PC-3 (cell line): ENCODE results near the gene UBAC1. TPM values are rescaled to one million over a fixed set of nuclear protein-coding genes. Genes with fewer than 3 reads are reported as not detected.

Experiments used
- ATAC-seq: fragments of 200-7000 bp; cut with Tn5 transposase; 2 replicates; pipeline ENCODE4 v1.9.1; 2020; ENCODE audit warnings: mild to moderate bottlenecking, moderate library complexity
- BruUV-seq: library from RNA; stranded (reverse); fragments of 400-500 nt; replicated peaks from 2 replicates; lab custom pipeline; 2021; lab: Mats Ljungman, UMichigan
- CTCF ChIA-PET: fragments of 300-600 bp; sonication (Branson Sonifier 250); formaldehyde crosslinking; loops from one replicate; lab custom pipeline; 2022; ENCODE audit warnings: antibody characterized with exemption; lab: Charles Lee
- POLR2A ChIA-PET: fragments of 300-600 bp; sonication (Branson Sonifier 250); formaldehyde crosslinking; loops from one replicate; lab custom pipeline; 2022; ENCODE audit warnings: antibody characterized with exemption; ENCODE audit not compliant: unreplicated experiment; lab: Charles Lee
- DNase-seq: peaks from one replicate; pipeline ENCODE4 v3.0.0-alpha.2; 2015
- H2AFZ ChIP-seq: fragments of 300-600 bp; sonication (generic); 2 replicates; pipeline ENCODE4 v1.6.0; 2016; ENCODE audit warnings: antibody characterized with exemption, low read length
- H3F3A ChIP-seq: fragments of 300-600 bp; sonication (generic); one replicate; pipeline ENCODE4 v1.6.0; 2017; ENCODE audit warnings: antibody characterized with exemption, low read length, control low read depth, mild to moderate bottlenecking; ENCODE audit not compliant: unreplicated experiment
- H3K27ac ChIP-seq: fragments of 300-600 bp; sonication (generic); 2 replicates; pipeline ENCODE4 v1.5.1; 2016; ENCODE audit warnings: mild to moderate bottlenecking, low read length
- H3K27me3 ChIP-seq: fragments of 300-600 bp; sonication (generic); 2 replicates; pipeline ENCODE4 v1.6.1; 2016; ENCODE audit warnings: low read length, mixed read lengths
- H3K36me3 ChIP-seq: fragments of 300-600 bp; sonication (generic); 2 replicates; pipeline ENCODE4 v1.6.1; 2016; ENCODE audit warnings: low read depth, mixed run types, low read length, mixed read lengths
- H3K4me1 ChIP-seq: fragments of 300-600 bp; sonication (generic); 2 replicates; pipeline ENCODE4 v1.5.1; 2016; ENCODE audit warnings: low read length; ENCODE audit not compliant: insufficient read depth
- H3K4me2 ChIP-seq: fragments of 300-600 bp; sonication (generic); 2 replicates; pipeline ENCODE4 v1.6.0; 2016; ENCODE audit warnings: low read length
- H3K4me3 ChIP-seq: fragments of 300-600 bp; sonication (generic); 2 replicates; pipeline ENCODE4 v1.5.1; 2016; ENCODE audit warnings: mild to moderate bottlenecking, low read length, mixed read lengths
- H3K79me2 ChIP-seq: fragments of 300-600 bp; sonication (generic); 2 replicates; pipeline ENCODE4 v1.6.1; 2017; ENCODE audit warnings: low read length, mixed read lengths
- H3K9ac ChIP-seq: fragments of 300-600 bp; sonication (generic); 2 replicates; pipeline ENCODE4 v1.6.0; 2016; ENCODE audit warnings: mild to moderate bottlenecking, low read length
- H3K9me2 ChIP-seq: fragments of 300-600 bp; sonication (generic); replicated peaks from 2 replicates; pipeline ENCODE4 v1.6.1; 2016; ENCODE audit warnings: mixed run types, low read length, mixed read lengths
- H3K9me3 ChIP-seq: fragments of 300-600 bp; sonication (generic); 2 replicates; pipeline ENCODE4 v1.6.1; 2016; ENCODE audit warnings: low read length, mixed read lengths
- H4K20me1 ChIP-seq: fragments of 300-600 bp; sonication (generic); 2 replicates; pipeline ENCODE4 v1.6.1; 2016; ENCODE audit warnings: low read length, mixed read lengths
- EZH2 ChIP-seq: fragments of 300-600 bp; sonication (generic); IDR thresholded peaks from one replicate; pipeline ENCODE4 v1.6.1; 2017; ENCODE audit warnings: antibody characterized with exemption, mild to moderate bottlenecking, low read length; ENCODE audit not compliant: unreplicated experiment
- EZH2phosphoT487 ChIP-seq: fragments of 300-600 bp; sonication (generic); IDR thresholded peaks from 2 replicates; pipeline ENCODE4 v1.6.1; 2018; ENCODE audit warnings: mild to moderate bottlenecking, antibody characterized with exemption, low read length, borderline replicate concordance
- intact Hi-C: fragments of 100-400 bp; cut with micrococcal nuclease; formaldehyde crosslinking; loops from 2 replicates; pipeline ENCODE4 v1.9.0; 2023
- total RNA-seq: library from RNA; depleted of rRNA; stranded (reverse); fragments of >200 nt; gene quantifications from 2 replicates; pipeline ENCODE4 v1.2.3, GENCODE V29; 2014
- TF ChIP-seq, protein P1 (sequence below): fragments of 300-600 bp; sonication (generic); conservative IDR thresholded peaks from 2 replicates; pipeline ENCODE4 v1.5.1; 2017; ENCODE audit warnings: antibody characterized with exemption, low read depth, mild to moderate bottlenecking, low read length

The UBAC1 gene
- total RNA-seq, 1 experiment from 2014 or later, result 77.3 TPM

DNA sequence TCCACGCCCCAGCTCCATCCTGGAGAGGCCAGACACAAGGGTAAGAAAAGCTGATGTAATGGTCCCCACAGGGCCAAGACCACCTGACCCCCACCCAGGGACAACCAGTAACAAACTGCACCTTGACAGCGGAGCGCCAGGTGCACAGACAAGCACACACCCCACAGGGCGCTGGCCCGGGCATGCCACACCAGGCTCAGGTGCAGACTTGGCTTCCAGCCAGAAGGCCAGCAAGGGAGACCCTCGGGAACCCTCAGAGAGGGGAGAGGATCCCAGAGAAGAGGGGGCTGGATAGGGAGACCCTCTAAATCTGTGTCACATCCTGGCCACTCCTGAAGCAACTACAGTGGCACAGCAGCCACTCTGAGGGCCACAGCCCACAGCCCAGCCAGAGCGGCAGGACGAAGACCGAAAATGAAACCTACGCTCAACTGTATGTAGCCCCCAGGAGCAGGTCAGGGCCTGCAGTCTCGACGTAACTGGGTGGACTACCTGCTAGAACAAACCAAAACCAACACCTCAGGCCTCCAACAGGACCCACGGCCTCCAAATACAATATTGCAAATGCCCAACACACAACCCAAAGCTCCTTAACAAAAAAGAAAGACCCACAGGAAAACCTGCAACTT is 72.3 kb downstream of the UBAC1 start:
- DNase-seq (no peak), ATAC-seq (no peak)
- Histone ChIP-seq H3K79me2 (peaks cover 99% of the 10 kb centered on the region), H3K4me1 (peaks cover 8% of the 10 kb centered on the region), H2AFZ (no peak overlapping the region), H4K20me1 (peaks cover 41% of the 10 kb centered on the region; the same call in 1 of the 2 replicates), H3K27me3 (no peaks in the 10 kb centered on the region), H3K9ac (no peak overlapping the region), H3K4me3 (no peak overlapping the region), H3K9me2 (no peaks in the 10 kb centered on the region), H3K9me3 (no peaks in the 10 kb centered on the region), H3K27ac (no peak overlapping the region), H3K36me3 (no peaks in the 10 kb centered on the region), H3F3A (no peaks in the 10 kb centered on the region), H3K4me2 (no peak overlapping the region)
- ChIA-PET CTCF (no interaction called here), POLR2A (no interaction called here)
- intact Hi-C loops, result no loop called here
- TF ChIP-seq EZH2phosphoT487 (no peak), EZH2 (no peak)
- TF ChIP-seq, protein P1, sequence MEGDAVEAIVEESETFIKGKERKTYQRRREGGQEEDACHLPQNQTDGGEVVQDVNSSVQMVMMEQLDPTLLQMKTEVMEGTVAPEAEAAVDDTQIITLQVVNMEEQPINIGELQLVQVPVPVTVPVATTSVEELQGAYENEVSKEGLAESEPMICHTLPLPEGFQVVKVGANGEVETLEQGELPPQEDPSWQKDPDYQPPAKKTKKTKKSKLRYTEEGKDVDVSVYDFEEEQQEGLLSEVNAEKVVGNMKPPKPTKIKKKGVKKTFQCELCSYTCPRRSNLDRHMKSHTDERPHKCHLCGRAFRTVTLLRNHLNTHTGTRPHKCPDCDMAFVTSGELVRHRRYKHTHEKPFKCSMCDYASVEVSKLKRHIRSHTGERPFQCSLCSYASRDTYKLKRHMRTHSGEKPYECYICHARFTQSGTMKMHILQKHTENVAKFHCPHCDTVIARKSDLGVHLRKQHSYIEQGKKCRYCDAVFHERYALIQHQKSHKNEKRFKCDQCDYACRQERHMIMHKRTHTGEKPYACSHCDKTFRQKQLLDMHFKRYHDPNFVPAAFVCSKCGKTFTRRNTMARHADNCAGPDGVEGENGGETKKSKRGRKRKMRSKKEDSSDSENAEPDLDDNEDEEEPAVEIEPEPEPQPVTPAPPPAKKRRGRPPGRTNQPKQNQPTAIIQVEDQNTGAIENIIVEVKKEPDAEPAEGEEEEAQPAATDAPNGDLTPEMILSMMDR, result no peak
- no TSS peak for BruUV-seq

DNA sequence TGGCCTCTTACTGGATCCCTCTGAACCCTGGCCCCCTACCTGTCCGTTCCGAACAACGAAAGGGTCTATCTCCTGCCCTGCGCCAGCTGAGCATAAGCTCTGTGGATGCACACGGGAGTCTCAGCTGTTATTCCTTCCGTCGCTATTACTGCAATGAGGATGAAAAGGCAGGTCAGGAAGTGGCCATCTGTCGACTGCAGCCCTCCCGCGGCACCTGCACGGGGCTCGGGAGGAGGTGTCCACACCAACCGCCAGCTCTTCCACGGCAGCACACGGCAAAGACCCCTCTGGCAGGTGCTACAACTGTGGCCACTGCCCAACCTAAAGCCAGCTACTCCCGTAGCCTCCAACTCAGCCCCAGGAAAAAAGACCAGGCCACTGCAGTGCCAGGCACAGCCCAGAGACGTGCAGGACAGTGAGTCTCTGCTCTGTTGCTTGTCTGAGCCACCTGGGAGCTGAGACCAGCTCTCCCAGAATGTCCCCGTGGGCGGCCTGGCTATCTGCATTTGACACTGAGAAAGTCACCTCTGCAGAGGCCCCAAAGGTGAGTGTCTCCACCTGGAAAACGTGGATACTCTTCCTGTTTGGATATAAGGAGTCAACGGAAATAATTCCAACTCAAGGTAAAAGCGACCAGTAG is 72.9 kb downstream of the UBAC1 start:
- H3K4me3 ChIP-seq, result no peak overlapping the region
- TF ChIP-seq EZH2phosphoT487 (no peak), EZH2 (no peak)
- TF ChIP-seq, protein P1, result no peak
- peaks cover 99% of the 10 kb centered on the region for H3K79me2 ChIP-seq
- no peaks in the 10 kb centered on the region for H3K9me3 ChIP-seq
- no peak for DNase-seq
- H3F3A ChIP-seq, result no peaks in the 10 kb centered on the region
- H3K27ac ChIP-seq, result no peak overlapping the region
- no peak overlapping the region for H3K4me2 ChIP-seq
- H3K9ac ChIP-seq, result no peak overlapping the region
- no peak for ATAC-seq
- CTCF ChIA-PET, result no interaction called here
- peaks cover 40% of the 10 kb centered on the region; the same call in 1 of the 2 replicates for H4K20me1 ChIP-seq
- peaks cover 8% of the 10 kb centered on the region for H3K4me1 ChIP-seq
- no peak overlapping the region for H2AFZ ChIP-seq
- intact Hi-C loops, result no loop called here
- no peaks in the 10 kb centered on the region for H3K27me3 ChIP-seq
- POLR2A ChIA-PET, result no interaction called here
- no peaks in the 10 kb centered on the region for H3K36me3 ChIP-seq
- BruUV-seq, result no TSS peak
- H3K9me2 ChIP-seq, result no peaks in the 10 kb centered on the region

DNA sequence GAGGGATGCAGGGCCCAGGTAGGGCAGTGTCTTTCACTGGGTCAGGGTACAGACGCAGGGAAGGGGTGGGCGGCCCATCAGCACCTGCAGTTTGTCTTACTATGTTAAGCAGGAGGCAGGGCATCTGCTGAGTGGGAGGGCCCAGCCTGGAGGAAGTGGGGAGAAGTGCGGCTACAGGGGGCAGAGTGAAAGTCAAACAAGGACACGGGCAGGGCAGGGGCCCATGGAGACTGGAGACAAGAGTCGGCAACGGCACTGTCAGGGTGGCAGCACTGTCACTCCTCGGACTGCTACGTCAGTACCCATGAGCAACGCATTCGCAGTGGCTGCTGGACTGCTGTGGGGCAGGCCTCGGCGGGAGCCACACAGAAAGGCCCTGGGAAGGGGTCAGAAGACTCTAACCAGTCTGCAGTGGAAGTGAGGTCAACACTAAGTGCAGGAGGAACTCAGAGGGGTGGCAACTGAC is 73.6 kb downstream of the UBAC1 start:
- DNase-seq (no peak), ATAC-seq (no peak)
- BruUV-seq, result no TSS peak
- no peak overlapping the region for H3K27ac ChIP-seq
- no peak overlapping the region for H2AFZ ChIP-seq
- H3K27me3 ChIP-seq, result no peaks in the 10 kb centered on the region
- ChIA-PET CTCF (no interaction called here), POLR2A (no interaction called here)
- H3K79me2 ChIP-seq, result peaks cover 98% of the 10 kb centered on the region
- H3K9me3 ChIP-seq, result no peaks in the 10 kb centered on the region
- H4K20me1 ChIP-seq, result peaks cover 46% of the 10 kb centered on the region; the same call in 1 of the 2 replicates
- intact Hi-C loops, result no loop called here
- TF ChIP-seq EZH2, result no peak
- TF ChIP-seq EZH2phosphoT487, result no peak
- TF ChIP-seq, protein P1, result no peak
- no peak overlapping the region for H3K4me2 ChIP-seq
- peaks cover 8% of the 10 kb centered on the region for H3K4me1 ChIP-seq
- H3F3A ChIP-seq, result no peaks in the 10 kb centered on the region
- H3K9me2 ChIP-seq, result no peaks in the 10 kb centered on the region
- H3K4me3 ChIP-seq, result no peak overlapping the region
- no peak overlapping the region for H3K9ac ChIP-seq
- H3K36me3 ChIP-seq, result no peaks in the 10 kb centered on the region
